ENCODE measurements around the gene FOXK1. TPM values are rescaled to one million over a fixed set of nuclear protein-coding genes. Genes with fewer than 3 reads are reported as not detected.

Gene FOXK1
- total RNA-seq, 2 experiments from 2014 or later, result 67.8 to 68.1 TPM

- H3K36me3 Mint-ChIP-seq (ENCODE audit: low read depth), result peaks cover 68% of the 10 kb centered on the region
- Histone ChIP-seq H3K27me3 (ENCODE audit: control insufficient read depth in 1 of 2, insufficient read depth in 2 of 2, low read length in 2 of 2) (no peaks in the 10 kb centered on the region), H3K4me1 (ENCODE audit: insufficient read depth, low read length) (peaks cover 67% of the 10 kb centered on the region), H3K27ac (ENCODE audit: low read depth in 1 of 2, low read length in 2 of 2) (peak overlapping the region; percentile 68 to 94), H3K36me3 (ENCODE audit: insufficient read depth, low read length) (peaks cover 34% of the 10 kb centered on the region), H3K9me3 (ENCODE audit: control insufficient read depth in 1 of 2, insufficient read depth in 1 of 2, low read length in 2 of 2) (no peaks in the 10 kb centered on the region), H3K4me3 (ENCODE audit: low read length) (peak overlapping the region; percentile 58)
- intact Hi-C loops (cut with DNase I, micrococcal nuclease), result loop anchor here (2.0 kb wide), 2 partner anchors 29 to 105 kb away; partner anchors contain the start of gene AP5Z1 (in 1 of the 2)
- DNase-seq (peak in 1 of 14 experiments; percentile 77), ATAC-seq (ENCODE audit: poor library complexity) (peak; percentile 25)
- ChIA-PET CTCF (interaction anchor here (1.3 to 1.6 kb wide), 2 partner anchors 47 to 103 kb away, joined by 4 to 5 read pairs; no protein-coding TSS in a partner anchor), POLR2A (interaction anchor here (1.0 to 4.8 kb wide), 11 partner anchors 10 to 104 kb away, joined by 3 to 41 read pairs (median 6); partner anchors contain the start of gene AP5Z1)
- H3K4me1 Mint-ChIP-seq (ENCODE audit: low read depth), result peaks cover 77% of the 10 kb centered on the region
- H3K27me3 Mint-ChIP-seq, result no peaks in the 10 kb centered on the region
- no peaks in the 10 kb centered on the region for H3K9me3 Mint-ChIP-seq
- peak overlapping the region; percentile 90 for H3K4me3 Mint-ChIP-seq
- TF ChIP-seq CTCF (IDR thresholded peaks at IDR 0.05), result no peak
- H3K27ac Mint-ChIP-seq, result peak overlapping the region; percentile 93
Measured at GRCh38 chr7:4745265-4745919, 63.3 kb downstream of the FOXK1 start.

GRCh38 chr7:4745971-4746919 is 64.2 kb downstream of the FOXK1 start:
- H3K36me3 ChIP-seq (ENCODE audit: insufficient read depth, low read length), result peaks cover 36% of the 10 kb centered on the region
- DNase-seq, result peak in 6 of 14 experiments; percentile 32 to 70 (median 56)
- H3K9me3 ChIP-seq (ENCODE audit: control insufficient read depth in 1 of 2, insufficient read depth in 1 of 2, low read length in 2 of 2), result no peaks in the 10 kb centered on the region
- no peaks in the 10 kb centered on the region for H3K27me3 ChIP-seq (ENCODE audit: control insufficient read depth in 1 of 2, insufficient read depth in 2 of 2, low read length in 2 of 2)
- TF ChIP-seq CTCF (IDR thresholded peaks at IDR 0.05), result no peak
- no peaks in the 10 kb centered on the region for H3K27me3 Mint-ChIP-seq
- CTCF ChIA-PET, result interaction anchor here (1.3 to 1.6 kb wide), 2 partner anchors 46 to 104 kb away, joined by 4 to 5 read pairs; no protein-coding TSS in a partner anchor
- H3K4me1 Mint-ChIP-seq (ENCODE audit: low read depth), result peaks cover 72% of the 10 kb centered on the region
- H3K4me3 ChIP-seq (ENCODE audit: low read length), result peak overlapping the region; percentile 58
- H3K27ac ChIP-seq (ENCODE audit: low read depth in 1 of 2, low read length in 2 of 2), result peak overlapping the region; percentile 68 to 94
- intact Hi-C loops (cut with DNase I, micrococcal nuclease), result loop anchor here (2.0 kb wide), 3 partner anchors 29 to 105 kb away; partner anchors contain the start of genes AP5Z1 (in 1 of the 2) and FOXK1 (in 1 of the 2)
- peaks cover 67% of the 10 kb centered on the region for H3K4me1 ChIP-seq (ENCODE audit: insufficient read depth, low read length)
- H3K27ac Mint-ChIP-seq, result peak overlapping the region; percentile 93
- peak overlapping the region; percentile 90 for H3K4me3 Mint-ChIP-seq
- no peaks in the 10 kb centered on the region for H3K9me3 Mint-ChIP-seq
- peaks cover 64% of the 10 kb centered on the region for H3K36me3 Mint-ChIP-seq (ENCODE audit: low read depth)
- POLR2A ChIA-PET, result interaction anchor here (1.0 to 4.8 kb wide), 9 partner anchors 11 to 104 kb away, joined by 3 to 41 read pairs (median 6); partner anchors contain the start of gene AP5Z1
- peak; percentile 9 for ATAC-seq (ENCODE audit: poor library complexity)

GRCh38 chr7:4747013-4747412 is 64.9 kb downstream of the FOXK1 start:
- peak overlapping the region; percentile 90 for H3K4me3 Mint-ChIP-seq
- Histone ChIP-seq H3K4me3 (ENCODE audit: low read length) (no peak overlapping the region), H3K27me3 (ENCODE audit: control insufficient read depth in 1 of 2, insufficient read depth in 2 of 2, low read length in 2 of 2) (no peaks in the 10 kb centered on the region), H3K27ac (ENCODE audit: low read depth in 1 of 2, low read length in 2 of 2) (peak overlapping the region; percentile 68 to 94), H3K4me1 (ENCODE audit: insufficient read depth, low read length) (peaks cover 67% of the 10 kb centered on the region), H3K9me3 (ENCODE audit: control insufficient read depth in 1 of 2, insufficient read depth in 1 of 2, low read length in 2 of 2) (no peaks in the 10 kb centered on the region), H3K36me3 (ENCODE audit: insufficient read depth, low read length) (peaks cover 31% of the 10 kb centered on the region)
- ATAC-seq (ENCODE audit: poor library complexity) (no peak), DNase-seq (no peak)
- no peaks in the 10 kb centered on the region for H3K9me3 Mint-ChIP-seq
- ChIA-PET POLR2A (interaction anchor here (1.3 to 4.8 kb wide), 5 partner anchors 12 to 105 kb away, joined by 6 to 41 read pairs (median 16); partner anchors contain the start of gene AP5Z1), CTCF (no interaction called here)
- H3K27ac Mint-ChIP-seq, result peak overlapping the region; percentile 93
- peaks cover 67% of the 10 kb centered on the region for H3K4me1 Mint-ChIP-seq (ENCODE audit: low read depth)
- no peak for TF ChIP-seq CTCF (IDR thresholded peaks at IDR 0.05)
- no peaks in the 10 kb centered on the region for H3K27me3 Mint-ChIP-seq
- intact Hi-C loops (cut with DNase I, micrococcal nuclease), result loop anchor here in 1 of 2 experiments (2.0 kb wide), 1 partner anchor 64 kb away; the partner anchor contains the start of gene FOXK1
- peaks cover 58% of the 10 kb centered on the region for H3K36me3 Mint-ChIP-seq (ENCODE audit: low read depth)

All from CD4-positive, alpha-beta T cell (primary cell).